Activated CD4-positive, alpha-beta T cell treated with anti-CD3 and anti-CD28 coated beads, Interleukin-2, amount 50 U/mL, for 48 hours (primary cell): ENCODE measurements around the gene DOCK10.

Experiments used
- DNase-seq, 2 experiments: peaks; one replicate each; pipeline ENCODE4 v3.0.0-alpha.2; 2020

The DOCK10 gene

DNA sequence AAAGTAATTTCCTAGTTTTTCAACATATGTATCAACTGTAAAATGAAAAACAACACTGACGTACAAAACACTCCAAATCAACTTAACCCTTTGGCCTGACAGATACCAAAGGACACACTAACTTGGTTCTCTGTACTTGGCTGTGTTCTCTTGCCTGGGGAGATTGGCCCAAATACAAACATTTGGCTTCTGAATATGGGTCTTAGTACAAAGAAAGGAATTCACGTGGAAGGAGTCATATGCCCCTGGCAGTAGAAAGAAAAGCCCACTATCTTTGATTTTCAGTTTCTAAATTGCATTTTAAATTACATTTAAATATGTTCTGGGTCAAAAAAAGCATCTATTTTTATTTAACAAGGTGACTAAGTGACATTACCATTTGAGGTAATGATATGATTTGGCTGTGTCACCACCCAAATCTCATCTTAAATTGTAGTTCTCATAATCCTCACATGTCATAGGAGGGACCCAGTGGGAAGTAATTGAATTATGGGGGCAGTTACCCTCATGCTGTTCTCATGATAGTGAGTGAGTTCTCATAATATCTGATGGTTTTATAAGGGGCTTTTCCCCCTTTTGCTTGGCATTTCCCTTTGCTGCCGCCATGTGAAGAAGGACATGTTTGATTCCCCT is 172.6 kb downstream of the DOCK10 start:
- no peak for DNase-seq

DNA sequence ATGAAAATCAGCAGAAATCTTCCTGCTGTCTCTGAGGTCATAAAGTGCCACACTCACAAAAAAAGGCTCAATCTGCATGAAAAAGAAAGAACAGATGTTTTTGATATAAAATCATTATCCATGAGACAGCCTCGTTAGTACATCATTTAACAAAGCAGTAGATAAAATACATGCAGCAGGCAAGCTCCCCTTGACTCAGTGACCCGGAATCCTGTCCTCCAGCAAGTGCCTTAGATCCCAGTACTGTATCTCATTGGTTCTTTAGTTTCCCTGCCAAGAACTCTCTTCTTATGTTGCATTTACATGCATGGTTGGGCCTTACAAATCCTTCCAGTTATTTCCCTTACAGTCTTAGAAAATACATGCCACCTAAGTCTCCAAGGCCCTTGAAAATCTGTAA is 177.3 kb downstream of the DOCK10 start:
- no peak for DNase-seq

DNA sequence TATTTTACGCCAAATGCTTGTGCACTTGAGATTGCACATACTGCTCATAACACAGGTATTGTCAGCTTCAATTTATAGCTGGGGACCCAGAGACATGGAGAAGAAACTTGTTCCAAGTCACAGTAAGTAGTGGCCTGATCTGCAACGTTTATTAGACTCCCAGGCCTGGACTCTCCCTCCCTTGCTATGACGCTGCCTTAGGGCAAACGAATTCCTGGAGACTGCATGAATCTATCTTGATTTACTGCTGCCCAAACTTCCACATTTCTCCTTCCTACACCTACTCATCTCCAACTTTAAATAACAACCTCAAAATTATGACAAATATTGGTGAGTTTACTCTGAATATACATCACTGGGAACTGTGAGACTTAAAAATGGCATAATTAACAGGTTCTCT is 181.0 kb downstream of the DOCK10 start:
- no peak for DNase-seq

DNA sequence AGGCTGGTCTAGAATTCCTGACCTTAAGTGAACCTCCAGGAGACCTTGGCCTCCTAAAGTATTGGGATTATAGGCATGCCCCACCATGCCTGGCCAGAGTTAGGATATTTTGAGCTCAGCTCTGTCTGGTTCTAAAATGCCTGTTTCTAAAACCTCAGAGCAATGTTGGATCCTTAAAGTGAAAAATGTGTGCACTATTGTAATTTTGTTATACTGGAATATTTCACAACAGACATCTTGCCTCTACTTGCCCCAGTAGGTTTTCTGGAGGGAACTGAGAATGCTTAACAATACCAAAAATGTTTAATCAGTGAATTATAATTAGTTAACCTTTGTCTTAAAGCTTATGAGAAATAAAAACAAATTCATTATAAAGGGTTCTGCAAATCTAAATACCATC is 181.5 kb downstream of the DOCK10 start:
- DNase-seq = no peak

DNA sequence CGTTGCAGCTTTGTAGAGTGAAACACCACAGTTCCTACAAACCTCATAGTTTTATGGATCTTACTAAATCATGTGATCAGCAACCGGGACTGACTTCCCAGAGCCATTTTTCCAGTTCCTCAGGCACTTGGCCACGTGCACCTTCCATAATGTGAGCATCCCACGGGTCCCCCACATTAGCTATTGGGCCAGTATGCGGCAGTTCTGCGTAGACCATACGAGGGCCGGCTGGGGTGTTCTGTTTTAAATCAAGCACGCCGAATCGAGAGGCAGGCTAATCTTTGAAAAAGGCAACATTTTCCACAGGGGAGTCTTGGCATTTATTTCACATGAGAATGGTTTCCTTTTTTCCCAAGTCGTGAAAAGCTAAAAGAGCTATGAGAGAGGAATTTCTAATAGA is 190.5 kb downstream of the DOCK10 start:
- DNase-seq = no peak

- DNase-seq = no peak
Measured at GRCh38 chr2:224850081-224850480, 192.2 kb downstream of the DOCK10 start.

- peak in 1 of 2 experiments; percentile 12 for DNase-seq
Measured at GRCh38 chr2:224849264-224849663, 193.0 kb downstream of the DOCK10 start.

DNA sequence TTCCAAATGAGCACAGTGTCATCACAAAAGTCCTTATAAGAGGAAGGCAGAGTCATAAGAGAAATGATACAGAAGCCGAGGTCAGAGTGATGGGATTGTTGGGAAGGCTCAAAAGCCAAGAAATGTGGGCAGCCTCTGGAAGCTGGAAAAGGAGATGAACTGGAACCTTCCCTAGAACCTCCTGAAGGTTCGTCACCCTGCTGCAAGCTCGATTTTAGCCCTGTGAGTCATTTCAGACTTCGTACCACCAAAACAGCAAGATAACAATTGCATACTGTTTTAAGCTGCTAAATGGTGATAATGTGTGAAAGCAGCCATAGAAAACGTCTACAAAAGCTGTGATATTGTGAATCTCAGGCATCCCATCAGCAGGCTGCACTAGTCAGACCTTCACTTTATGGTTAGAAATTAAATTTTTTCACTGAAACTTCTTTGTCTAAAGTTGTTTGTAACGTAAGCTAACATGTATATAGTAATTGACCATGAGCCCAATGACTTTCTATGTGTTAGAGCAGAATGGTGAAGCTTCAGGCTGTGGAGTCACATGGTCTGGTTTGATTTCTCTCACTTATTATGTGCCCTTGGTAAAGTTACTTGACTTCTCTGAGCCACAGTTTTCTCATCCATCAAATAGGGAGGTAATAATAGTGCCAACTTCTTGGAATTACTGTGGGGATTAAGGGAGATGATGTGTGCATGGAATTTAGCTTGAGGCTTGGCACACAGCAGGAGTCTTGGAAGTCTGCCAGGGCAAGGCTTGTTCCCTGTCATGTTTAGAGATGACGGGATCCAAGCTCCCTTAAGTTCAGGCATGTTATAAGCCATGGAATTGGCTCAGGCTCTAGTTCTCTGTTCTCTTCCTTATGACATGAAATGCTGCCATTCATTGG is 194.1 kb downstream of the DOCK10 start:
- no peak for DNase-seq

DNA sequence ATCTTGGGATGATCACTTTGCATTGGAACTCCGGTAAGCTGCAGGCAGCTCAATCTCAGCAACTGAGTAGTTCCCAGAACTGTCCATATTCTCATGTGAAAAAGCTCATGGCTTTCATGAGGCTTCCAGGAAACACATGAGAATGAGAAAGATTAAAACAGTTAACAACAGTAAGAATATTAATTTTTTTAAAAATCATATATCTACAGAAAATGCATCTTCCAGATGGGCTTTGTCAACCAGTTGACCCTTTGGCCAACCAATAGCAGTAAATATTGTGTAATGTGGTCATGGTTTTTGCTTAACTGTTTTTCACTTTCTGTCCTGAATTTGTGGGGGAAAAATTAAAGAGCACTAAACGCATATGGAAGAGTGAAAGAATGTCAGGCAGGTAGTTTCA is 194.9 kb downstream of the DOCK10 start:
- no peak for DNase-seq

DNA sequence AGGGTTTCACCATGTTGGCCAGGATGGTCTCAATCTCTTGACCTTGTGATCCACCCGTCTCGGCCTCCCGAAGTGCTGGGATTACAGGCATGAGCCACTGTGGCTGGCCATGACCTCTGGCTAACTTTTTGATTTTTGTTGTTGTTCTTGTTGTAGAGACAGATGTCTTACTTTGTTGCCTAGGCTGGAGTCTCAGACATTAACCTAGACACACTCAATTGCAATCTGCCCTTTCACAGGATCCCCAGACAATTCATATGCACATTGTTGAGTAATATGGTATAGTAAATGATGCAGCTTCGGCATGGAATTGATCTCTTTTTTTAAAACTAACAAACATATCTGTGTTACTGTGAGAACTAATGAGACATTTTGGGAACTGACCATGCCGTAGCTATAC is 195.6 kb downstream of the DOCK10 start:
- DNase-seq = no peak

GRCh38 chr2:224846161-224846560 is 196.1 kb downstream of the DOCK10 start:
- no peak for DNase-seq

DNA sequence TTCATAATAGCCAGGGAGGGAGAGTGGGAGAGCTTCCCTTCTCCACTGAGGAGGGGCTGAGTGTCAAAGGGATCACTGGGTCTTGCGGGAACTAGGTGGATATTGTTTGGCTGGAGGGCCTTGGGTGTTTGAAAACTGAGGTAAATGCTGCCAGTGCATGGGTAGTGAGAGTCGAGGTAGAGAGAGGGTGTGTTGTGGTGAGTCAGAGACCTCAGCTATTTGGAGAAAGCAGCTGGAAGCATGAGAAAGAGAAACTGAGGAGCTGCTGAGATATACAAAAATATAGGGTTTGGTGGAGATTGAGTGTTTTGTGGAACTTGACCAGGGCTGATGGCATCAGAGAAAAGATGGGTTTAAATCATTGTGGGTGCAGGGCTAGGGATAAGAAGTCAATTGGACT is 199.1 kb downstream of the DOCK10 start:
- DNase-seq = no peak

DNA sequence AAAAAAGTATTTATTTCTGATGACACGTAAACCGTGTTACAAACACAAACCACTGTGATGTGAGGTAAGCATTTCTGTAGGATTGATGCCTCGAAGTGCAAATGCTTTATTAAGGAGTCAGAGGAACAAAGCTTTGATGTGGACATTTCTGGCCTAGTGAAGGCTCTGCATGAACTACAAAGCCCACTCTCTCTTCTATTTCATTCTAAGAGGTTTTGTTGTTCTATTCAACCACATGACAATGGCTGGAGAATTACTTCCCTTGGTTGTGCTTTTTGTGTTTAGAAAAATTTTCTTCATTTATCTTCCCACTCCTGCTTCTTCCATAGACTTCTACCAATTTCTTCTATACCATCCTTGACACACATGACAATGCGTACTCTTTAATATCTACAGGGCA is 200.4 kb downstream of the DOCK10 start:
- DNase-seq = no peak

DNA sequence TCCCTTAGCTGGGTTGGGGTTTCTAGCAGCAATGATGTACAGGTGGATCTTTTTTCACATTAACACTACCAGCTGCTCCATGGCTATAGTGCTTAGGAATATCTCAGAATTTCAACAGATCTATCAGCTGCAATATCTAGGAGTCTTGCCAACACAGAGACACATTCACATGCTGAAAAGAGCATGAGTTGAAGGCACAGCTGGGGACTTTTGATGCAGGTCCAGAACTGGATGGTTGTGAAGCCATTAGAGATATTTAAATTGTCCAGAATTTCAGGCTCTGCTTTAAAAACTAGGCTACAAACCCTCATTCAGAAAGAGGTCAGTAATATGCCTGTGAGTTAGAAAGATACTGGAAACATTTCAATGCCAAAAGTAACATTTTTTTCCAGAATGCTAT is 203.9 kb downstream of the DOCK10 start:
- no peak for DNase-seq

GRCh38 chr2:224837558-224837957 is 204.7 kb downstream of the DOCK10 start:
- DNase-seq = no peak

DNA sequence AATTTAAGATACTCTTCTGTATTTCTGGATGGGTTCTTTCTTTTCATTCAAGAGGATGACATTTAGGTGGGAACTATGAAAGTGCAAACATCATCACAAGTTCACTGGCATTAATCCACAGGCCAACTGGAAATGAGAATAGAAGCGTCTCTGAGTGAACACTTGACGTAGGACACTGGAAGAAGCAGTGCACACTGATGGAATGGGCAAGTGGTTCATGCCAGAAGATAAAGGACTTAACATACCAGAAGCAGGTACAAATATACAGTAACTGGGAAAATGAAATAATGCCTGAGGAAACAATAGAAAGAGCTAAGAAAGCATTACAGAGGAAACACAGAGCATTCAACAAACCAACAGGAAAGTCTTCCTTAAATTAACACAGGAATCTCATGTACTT is 205.2 kb downstream of the DOCK10 start:
- no peak for DNase-seq

GRCh38 chr2:224836263-224836662 is 206.0 kb downstream of the DOCK10 start:
- no peak for DNase-seq

GRCh38 chr2:224835405-224835804 is 206.9 kb downstream of the DOCK10 start:
- no peak for DNase-seq

DNA sequence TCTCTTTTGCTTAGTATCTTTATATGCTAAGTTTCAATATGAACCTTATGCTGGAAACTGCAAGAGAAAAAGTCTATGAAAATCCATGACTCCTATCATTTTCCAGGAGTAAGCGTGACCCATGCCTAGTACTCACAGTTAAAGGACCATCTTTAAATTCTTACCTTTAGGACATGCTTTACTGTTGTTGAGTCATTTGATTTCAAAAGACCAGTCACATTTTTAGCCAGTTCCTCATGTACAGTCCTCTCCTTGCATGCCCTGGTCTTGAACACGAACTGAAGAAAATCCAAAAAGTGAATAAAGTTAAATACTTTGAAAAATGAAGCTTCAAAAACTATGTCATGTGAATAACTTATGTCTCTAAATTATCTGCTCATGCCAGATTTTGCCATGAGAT is 208.3 kb downstream of the DOCK10 start:
- DNase-seq = no peak

DNA sequence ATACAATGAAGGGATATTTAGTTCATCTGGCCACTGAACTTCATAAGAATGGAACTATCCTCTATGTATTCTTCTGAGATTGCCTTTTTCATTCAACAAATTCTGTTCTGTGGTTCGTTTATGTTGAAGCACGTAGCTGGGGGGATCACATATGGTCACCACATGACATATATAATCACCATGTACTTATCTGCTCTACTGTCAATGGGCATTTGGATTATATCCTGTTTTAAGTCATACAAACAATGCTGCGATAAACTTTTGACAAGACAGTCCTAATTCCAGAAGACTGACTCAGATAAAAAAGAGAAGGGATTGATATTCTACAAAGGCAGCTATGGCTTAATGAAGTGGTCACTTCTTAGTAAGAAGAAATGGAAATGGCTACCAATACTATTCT is 210.1 kb downstream of the DOCK10 start:
- no peak for DNase-seq

DNA sequence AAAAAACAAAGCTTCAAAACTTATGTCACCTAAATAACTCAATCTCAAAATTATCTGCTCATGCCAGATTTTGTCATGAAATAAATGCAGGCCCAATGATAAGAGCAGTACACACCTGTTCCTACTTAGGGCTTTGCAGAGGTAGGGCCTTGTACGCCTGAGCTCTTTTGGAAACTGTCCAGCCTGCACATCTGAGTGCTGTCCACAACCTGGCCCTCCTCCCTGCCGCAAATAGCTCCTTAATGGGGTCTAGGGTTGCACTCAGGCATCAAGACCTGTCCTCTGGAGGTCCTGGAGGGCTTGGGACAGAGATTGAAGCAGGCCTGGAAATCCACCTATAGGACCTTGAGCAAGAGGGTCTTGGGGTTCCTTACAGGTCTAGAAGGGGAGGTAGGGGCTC is 210.7 kb downstream of the DOCK10 start:
- no peak for DNase-seq

DNA sequence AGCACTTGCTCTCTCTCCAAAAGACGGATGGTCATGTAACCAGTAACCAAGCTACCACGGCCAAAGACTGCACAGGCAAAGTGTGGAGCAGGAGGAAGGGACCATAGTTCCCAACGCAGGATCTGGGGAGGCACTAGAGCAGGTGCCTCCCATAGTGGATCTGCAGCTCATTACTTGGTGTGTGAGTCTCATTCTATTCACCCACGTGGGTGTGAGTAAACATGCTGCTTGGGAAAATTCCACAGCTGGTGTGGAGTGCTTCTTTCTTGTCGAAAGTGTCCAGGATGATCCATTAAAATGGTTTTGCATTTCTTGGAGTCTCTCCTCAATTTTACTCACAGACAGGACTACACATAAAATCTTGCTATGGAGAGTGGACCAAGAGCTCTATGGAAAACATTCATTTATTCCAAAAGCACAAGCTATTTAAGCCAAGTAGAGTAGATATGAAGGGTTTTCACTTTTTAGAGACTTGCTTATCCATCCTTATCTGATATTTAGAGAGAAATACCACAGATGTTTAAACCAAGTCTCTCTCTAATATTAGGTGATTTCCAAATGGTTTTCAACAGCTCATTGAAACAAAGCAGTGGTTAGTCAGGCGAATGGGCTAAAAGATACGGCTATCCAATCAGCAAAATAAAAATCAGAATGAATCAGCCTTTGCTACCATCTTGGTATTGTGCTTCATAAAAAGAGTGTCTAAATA is 221.8 kb downstream of the DOCK10 start:
- no peak for DNase-seq

DNA sequence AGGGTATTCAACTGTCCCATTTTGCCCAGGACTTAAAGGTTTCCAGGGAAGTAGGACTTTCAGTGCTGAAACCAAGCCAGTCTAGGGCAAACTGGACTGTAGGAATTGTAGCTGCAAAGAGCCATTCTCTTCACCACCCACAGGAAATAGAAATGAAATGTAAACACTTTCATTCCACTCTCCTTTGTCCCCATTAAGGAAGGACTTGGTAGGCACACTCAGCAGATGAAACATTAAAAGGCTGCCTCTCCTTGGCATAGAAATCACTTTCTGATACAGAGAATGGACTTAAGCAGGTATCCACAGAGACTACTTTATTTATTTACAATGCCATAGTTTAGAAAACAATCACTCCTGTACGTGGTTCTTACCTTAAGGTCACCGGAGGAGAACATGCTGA is 223.2 kb downstream of the DOCK10 start:
- DNase-seq = no peak

GRCh38 chr2:224817676-224818075 is 224.6 kb downstream of the DOCK10 start:
- DNase-seq = no peak
